ENCODE measurements around the gene PSMB4.

The PSMB4 gene

GRCh38 chr1:151443846-151444782, 44.7 kb downstream of the PSMB4 start:
- peak; percentile 72 for DNase-seq

DNA sequence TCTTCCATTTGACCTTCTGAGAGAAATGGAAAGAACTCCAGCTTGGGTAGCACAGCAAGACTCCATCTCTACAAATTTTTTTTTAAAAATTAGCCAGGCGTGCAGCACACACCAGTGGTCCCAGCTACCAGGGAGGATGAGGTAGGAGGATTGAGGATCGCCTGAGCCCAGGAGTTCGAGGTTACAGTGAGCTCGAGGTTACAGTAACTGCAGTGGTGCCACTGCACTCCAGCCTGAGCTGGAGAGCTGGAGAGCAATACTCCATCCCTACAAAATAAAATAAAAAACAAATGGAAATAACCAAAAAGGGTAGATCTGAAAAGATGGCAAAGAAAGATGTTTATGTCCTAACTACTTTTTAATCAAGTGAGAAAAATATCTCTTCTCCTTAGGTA, 45.4 kb downstream of the PSMB4 start:
- DNase-seq, result no peak

DNA sequence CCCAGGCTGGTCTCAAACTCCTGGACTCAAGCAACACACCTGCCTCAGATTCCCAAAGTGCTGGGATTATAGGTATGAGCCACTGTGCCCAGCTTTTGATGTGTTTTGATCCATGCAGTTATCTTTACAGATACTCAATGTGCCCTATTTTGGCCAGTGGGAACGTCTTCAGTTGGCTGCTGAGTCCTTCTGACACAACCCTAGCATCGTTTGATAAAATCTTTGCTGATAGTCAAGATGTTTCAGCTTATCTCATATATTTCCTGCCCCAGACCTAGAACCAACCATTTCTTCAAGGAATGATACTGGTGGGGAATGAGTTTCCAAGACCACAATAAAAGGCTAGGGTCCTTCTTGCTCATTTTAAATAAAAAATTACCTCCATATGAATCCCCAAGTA, 48.3 kb downstream of the PSMB4 start:
- DNase-seq, result no peak
